ENCODE measurements around the gene FBLN7. TPM values are rescaled to one million over a fixed set of nuclear protein-coding genes. Genes with fewer than 3 reads are reported as not detected.

FBLN7 gene
- total RNA-seq, 3 donors from 2014 or later (not counting 1 experiment from before 2014, with no cell fraction given): 0.25 to 0.48 TPM; not detected in 1

GRCh38 chr2:112187046-112187715 lies 49.0 kb downstream of the FBLN7 start:
- Histone ChIP-seq H3K9me3 (ENCODE audit: control insufficient read depth, insufficient read depth, low read length) (no peaks in the 10 kb centered on the region), H3K27ac (ENCODE audit: low read length) (peak overlapping the region; percentile 82), H3K27me3 (ENCODE audit: control insufficient read depth, insufficient read depth, low read length) (no peaks in the 10 kb centered on the region), H3K4me3 (ENCODE audit: low read length) (no peak overlapping the region), H3K4me1 (ENCODE audit: control insufficient read depth, insufficient read depth, low read length) (peaks cover 15% of the 10 kb centered on the region), H3K36me3 (ENCODE audit: control insufficient read depth, insufficient read depth, low read length) (no peaks in the 10 kb centered on the region)
- Mint-ChIP-seq H3K27ac (peak overlapping the region; percentile 71 to 92), H3K27me3 (ENCODE audit: low read depth in 2 of 2) (peaks cover 6 to 12% of the 10 kb centered on the region in 2 donors), H3K4me1 (peaks cover 15 to 19% of the 10 kb centered on the region in 2 donors), H3K9me3 (no peaks in the 10 kb centered on the region), H3K4me3 (no peak overlapping the region), H3K36me3 (no peaks in the 10 kb centered on the region)
- no peak for DNase-seq
- intact Hi-C loops (cut with micrococcal nuclease): no loop called here
- TF ChIP-seq CTCF (IDR thresholded peaks at IDR 0.05): no peak
- no peak for ATAC-seq
- WGBS (ENCODE audit: insufficient coverage): 94% methylated on average over 31 of the region's 31 CpGs

GRCh38 chr2:112187805-112188596 lies 49.8 kb downstream of the FBLN7 start:
- 40% methylated on average over 9 of the region's 9 CpGs for WGBS (ENCODE audit: insufficient coverage)
- peak in 1 of 2 donors; percentile 85 for DNase-seq
- H3K27ac ChIP-seq (ENCODE audit: low read length): peak overlapping the region; percentile 82

GRCh38 chr2:112189001-112189556 lies 50.9 kb downstream of the FBLN7 start:
- H3K4me3 Mint-ChIP-seq: no peak overlapping the region
- no peak for ATAC-seq
- peaks cover 0 to 2% of the 10 kb centered on the region in 2 donors for H3K27me3 Mint-ChIP-seq (ENCODE audit: low read depth in 2 of 2)
- H3K36me3 Mint-ChIP-seq: no peaks in the 10 kb centered on the region
- no peaks in the 10 kb centered on the region for H3K9me3 ChIP-seq (ENCODE audit: control insufficient read depth, insufficient read depth, low read length)
- H3K27ac ChIP-seq (ENCODE audit: low read length): peak overlapping the region; percentile 82
- no peaks in the 10 kb centered on the region for H3K36me3 ChIP-seq (ENCODE audit: control insufficient read depth, insufficient read depth, low read length)
- no peak for TF ChIP-seq CTCF (IDR thresholded peaks at IDR 0.05)
- H3K9me3 Mint-ChIP-seq: no peaks in the 10 kb centered on the region
- DNase-seq: no peak
- peaks cover 14 to 15% of the 10 kb centered on the region in 2 donors for H3K4me1 Mint-ChIP-seq
- no peaks in the 10 kb centered on the region for H3K27me3 ChIP-seq (ENCODE audit: control insufficient read depth, insufficient read depth, low read length)
- H3K4me1 ChIP-seq (ENCODE audit: control insufficient read depth, insufficient read depth, low read length): peaks cover 15% of the 10 kb centered on the region
- 100% methylated on average over 3 of the region's 3 CpGs for WGBS (ENCODE audit: insufficient coverage)
- intact Hi-C loops (cut with micrococcal nuclease): no loop called here
- peak overlapping the region; percentile 71 to 92 for H3K27ac Mint-ChIP-seq
- H3K4me3 ChIP-seq (ENCODE audit: low read length): no peak overlapping the region

More at GRCh38 chr2:112187805-112188596, 49.8 kb downstream of the FBLN7 start:
- Histone ChIP-seq H3K9me3 (ENCODE audit: control insufficient read depth, insufficient read depth, low read length) (no peaks in the 10 kb centered on the region), H3K4me1 (ENCODE audit: control insufficient read depth, insufficient read depth, low read length) (peaks cover 15% of the 10 kb centered on the region), H3K27me3 (ENCODE audit: control insufficient read depth, insufficient read depth, low read length) (no peaks in the 10 kb centered on the region), H3K36me3 (ENCODE audit: control insufficient read depth, insufficient read depth, low read length) (no peaks in the 10 kb centered on the region), H3K4me3 (ENCODE audit: low read length) (no peak overlapping the region)
- H3K27ac Mint-ChIP-seq: peak overlapping the region; percentile 71 to 92
- H3K9me3 Mint-ChIP-seq: no peaks in the 10 kb centered on the region
- peak; percentile 63 to 80 (median 73) for ATAC-seq
- H3K27me3 Mint-ChIP-seq (ENCODE audit: low read depth in 2 of 2): peaks cover 2 to 4% of the 10 kb centered on the region in 2 donors
- H3K36me3 Mint-ChIP-seq: no peaks in the 10 kb centered on the region
- intact Hi-C loops (cut with micrococcal nuclease): no loop called here
- peak overlapping the region; percentile 10 for H3K4me3 Mint-ChIP-seq
- no peak for TF ChIP-seq CTCF (IDR thresholded peaks at IDR 0.05)
- peaks cover 15 to 19% of the 10 kb centered on the region in 2 donors for H3K4me1 Mint-ChIP-seq
